Duodenal mucosa (tissue), 2 donors: ENCODE results near the gene GRK4.
A peak's percentile ranks its signal among the peaks of the same experiment; 100 is the strongest.
"Not testable (repeated sequence)": the region's sequence is repeated elsewhere in the genome, so short reads cannot be mapped to it uniquely, and the experiment has no call there.

Experiments used
- H3K27ac ChIP-seq: one replicate; pipeline ENCODE4 v1.7.0; 2013; ENCODE audit warnings: low read depth, low read length
- H3K27me3 ChIP-seq, 2 donors: one replicate each; pipeline ENCODE4 v1.7.0; 2013; ENCODE audit warnings: low read length in 2 of 2, control low read depth in 1 of 2; ENCODE audit not compliant: insufficient read depth in 2 of 2, control insufficient read depth in 1 of 2
- H3K36me3 ChIP-seq, 2 donors: one replicate each; pipeline ENCODE4 v1.7.0; 2013; ENCODE audit warnings: low read length in 2 of 2, control low read depth in 1 of 2; ENCODE audit not compliant: insufficient read depth in 2 of 2, control insufficient read depth in 1 of 2
- H3K4me1 ChIP-seq, 2 donors: one replicate each; pipeline ENCODE4 v1.7.0; 2013; ENCODE audit warnings: low read length in 2 of 2, control low read depth in 1 of 2; ENCODE audit not compliant: insufficient read depth in 2 of 2, control insufficient read depth in 1 of 2
- H3K4me3 ChIP-seq, 2 donors: one replicate each; pipeline ENCODE4 v1.7.0; 2013; ENCODE audit warnings: low read length in 2 of 2, low read depth in 1 of 2
- H3K9ac ChIP-seq, 2 donors: one replicate each; pipeline ENCODE4 v1.7.0; 2013; ENCODE audit warnings: low read length in 2 of 2, low read depth in 1 of 2
- H3K9me3 ChIP-seq, 2 donors: one replicate each; pipeline ENCODE4 v1.7.0; 2013; ENCODE audit warnings: low read length in 2 of 2, control low read depth in 1 of 2; ENCODE audit not compliant: control insufficient read depth in 1 of 2

Gene GRK4

DNA sequence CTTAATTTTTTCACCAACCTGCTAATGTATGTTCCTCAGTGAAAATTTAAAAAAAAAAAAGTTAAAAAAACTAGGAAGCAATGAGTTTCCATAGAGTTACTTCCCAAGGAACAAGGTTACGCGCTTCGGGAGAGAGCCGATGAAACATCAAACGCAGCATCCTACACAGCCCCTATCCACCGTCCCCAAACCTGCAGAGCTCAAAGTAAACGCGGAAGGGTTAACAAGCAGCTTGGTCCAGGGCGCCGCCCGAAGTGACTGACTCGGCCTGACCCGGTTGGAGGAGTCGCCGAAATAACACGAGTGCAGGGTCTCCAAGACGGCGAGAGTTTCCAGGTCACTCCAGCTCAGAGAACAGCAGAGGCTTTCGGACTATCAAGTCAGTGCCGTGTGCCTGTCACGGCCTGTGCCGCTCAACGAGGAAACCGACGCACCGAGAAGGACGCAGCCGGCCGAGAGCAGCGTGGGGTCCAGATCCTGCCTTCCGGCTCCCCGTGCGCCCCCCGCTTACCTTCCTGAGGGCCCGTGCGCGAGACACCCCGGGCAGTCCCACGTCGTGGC is 677 bp upstream of the GRK4 start:
- H3K9ac ChIP-seq, result peak overlapping the region; percentile 79 to 94
- H3K27me3 ChIP-seq, result no peaks in the 10 kb centered on the region
- H3K9me3 ChIP-seq, result no peaks in the 10 kb centered on the region
- peaks cover 3 to 14% of the 10 kb centered on the region in 2 donors for H3K36me3 ChIP-seq
- H3K4me3 ChIP-seq, result peak overlapping the region; percentile 82 to 92
- peaks cover 12 to 20% of the 10 kb centered on the region in 2 donors for H3K4me1 ChIP-seq
- peak overlapping the region; percentile 69 for H3K27ac ChIP-seq

GRCh38 chr4:2963966-2964471 is 648 bp downstream of the GRK4 start:
- peak overlapping the region; percentile 25 to 49 for H3K9ac ChIP-seq
- peak overlapping the region; percentile 65 to 92 for H3K4me3 ChIP-seq
- no peaks in the 10 kb centered on the region for H3K9me3 ChIP-seq
- H3K4me1 ChIP-seq, result peaks cover 12 to 20% of the 10 kb centered on the region in 2 donors
- H3K27ac ChIP-seq, result peak overlapping the region; percentile 42
- no peaks in the 10 kb centered on the region for H3K27me3 ChIP-seq
- peaks cover 0 to under 1% of the 10 kb centered on the region in 2 donors for H3K36me3 ChIP-seq

- Histone ChIP-seq H3K27ac (no peak overlapping the region), H3K9me3 (no peaks in the 10 kb centered on the region), H3K4me3 (peak overlapping the region; percentile 65 to 92), H3K36me3 (no peaks in the 10 kb centered on the region), H3K27me3 (no peaks in the 10 kb centered on the region), H3K9ac (no peak overlapping the region), H3K4me1 (peaks cover 12 to 20% of the 10 kb centered on the region in 2 donors)
These were observed 1.4 kb downstream of the GRK4 start for GRCh38 chr4:2964706-2965258.

GRCh38 chr4:2965262-2965661 is 1.9 kb downstream of the GRK4 start:
- no peak overlapping the region for H3K27ac ChIP-seq
- peaks cover 12 to 20% of the 10 kb centered on the region in 2 donors for H3K4me1 ChIP-seq
- H3K36me3 ChIP-seq, result no peaks in the 10 kb centered on the region
- no peak overlapping the region for H3K4me3 ChIP-seq
- H3K9me3 ChIP-seq, result no peaks in the 10 kb centered on the region
- no peaks in the 10 kb centered on the region for H3K27me3 ChIP-seq
- H3K9ac ChIP-seq, result no peak overlapping the region

DNA sequence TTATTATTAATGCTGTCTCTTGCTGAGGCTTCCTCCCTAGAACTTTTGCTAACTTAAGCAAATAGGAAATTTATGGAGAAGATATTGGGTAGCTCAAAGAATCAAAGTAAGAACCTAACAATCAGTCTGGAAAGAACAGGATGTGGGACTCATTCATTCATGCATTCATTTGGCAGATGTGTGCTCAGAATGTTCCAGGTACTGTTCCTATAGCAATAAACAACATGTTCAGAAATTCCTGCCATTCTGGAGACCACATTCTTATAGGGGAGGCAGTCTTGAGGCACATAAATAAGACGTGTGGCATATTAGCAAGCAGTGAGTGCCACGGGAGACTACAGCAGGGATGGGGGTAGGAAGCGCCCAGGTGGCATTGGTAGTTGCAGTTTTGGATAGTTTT is 5.0 kb downstream of the GRK4 start:
- Histone ChIP-seq H3K27me3 (no peaks in the 10 kb centered on the region), H3K9me3 (no peaks in the 10 kb centered on the region), H3K9ac (no peak overlapping the region), H3K27ac (no peak overlapping the region), H3K4me1 (peaks cover 0 to 6% of the 10 kb centered on the region in 2 donors), H3K4me3 (no peak overlapping the region), H3K36me3 (no peaks in the 10 kb centered on the region)

- H3K4me3 ChIP-seq, result no peak overlapping the region
- H3K27me3 ChIP-seq, result no peaks in the 10 kb centered on the region
- H3K27ac ChIP-seq, result no peak overlapping the region
- no peaks in the 10 kb centered on the region for H3K4me1 ChIP-seq
- H3K36me3 ChIP-seq, result no peaks in the 10 kb centered on the region
- no peak overlapping the region for H3K9ac ChIP-seq
- H3K9me3 ChIP-seq, result no peaks in the 10 kb centered on the region
These were observed 7.9 kb downstream of the GRK4 start for GRCh38 chr4:2971275-2971674.

GRCh38 chr4:2977211-2978088 is 14.1 kb downstream of the GRK4 start:
- Histone ChIP-seq H3K9ac (no peak overlapping the region), H3K9me3 (peaks cover 10 to 14% of the 10 kb centered on the region in 2 donors), H3K36me3 (no peaks in the 10 kb centered on the region), H3K27me3 (no peaks in the 10 kb centered on the region), H3K4me3 (no peak overlapping the region), H3K4me1 (no peaks in the 10 kb centered on the region), H3K27ac (no peak overlapping the region)

GRCh38 chr4:2981256-2981819 is 18.0 kb downstream of the GRK4 start:
- no peak overlapping the region for H3K4me3 ChIP-seq
- peaks cover 10 to 14% of the 10 kb centered on the region in 2 donors for H3K9me3 ChIP-seq
- no peaks in the 10 kb centered on the region for H3K27me3 ChIP-seq
- H3K4me1 ChIP-seq, result no peaks in the 10 kb centered on the region
- no peak overlapping the region for H3K9ac ChIP-seq
- H3K36me3 ChIP-seq, result no peaks in the 10 kb centered on the region
- H3K27ac ChIP-seq, result no peak overlapping the region

DNA sequence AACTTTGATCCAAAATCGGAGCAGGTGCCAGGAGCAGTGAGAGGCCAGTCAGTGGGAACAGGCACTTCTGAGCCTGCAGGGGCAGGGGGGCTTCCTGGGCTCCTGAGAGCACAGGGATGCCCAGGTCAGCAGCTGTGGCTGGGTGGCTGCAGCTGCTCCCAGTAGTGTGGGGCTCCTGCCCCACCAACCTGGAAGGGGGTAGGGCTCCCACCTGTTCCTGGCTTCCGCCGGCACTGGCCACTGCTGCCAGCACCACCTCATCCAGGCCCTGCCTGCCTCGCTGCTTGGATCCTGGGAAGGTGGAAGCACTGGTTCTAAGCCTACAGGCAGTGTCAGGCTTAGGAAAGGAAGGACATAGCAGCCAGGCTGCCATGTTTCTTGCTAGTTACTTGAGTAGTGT is 18.6 kb downstream of the GRK4 start:
- H3K36me3 ChIP-seq, result no peaks in the 10 kb centered on the region
- H3K9ac ChIP-seq, result no peak overlapping the region
- H3K27ac ChIP-seq, result no peak overlapping the region
- H3K9me3 ChIP-seq, result peaks cover 10 to 14% of the 10 kb centered on the region in 2 donors
- no peaks in the 10 kb centered on the region for H3K27me3 ChIP-seq
- H3K4me1 ChIP-seq, result no peaks in the 10 kb centered on the region
- no peak overlapping the region for H3K4me3 ChIP-seq

DNA sequence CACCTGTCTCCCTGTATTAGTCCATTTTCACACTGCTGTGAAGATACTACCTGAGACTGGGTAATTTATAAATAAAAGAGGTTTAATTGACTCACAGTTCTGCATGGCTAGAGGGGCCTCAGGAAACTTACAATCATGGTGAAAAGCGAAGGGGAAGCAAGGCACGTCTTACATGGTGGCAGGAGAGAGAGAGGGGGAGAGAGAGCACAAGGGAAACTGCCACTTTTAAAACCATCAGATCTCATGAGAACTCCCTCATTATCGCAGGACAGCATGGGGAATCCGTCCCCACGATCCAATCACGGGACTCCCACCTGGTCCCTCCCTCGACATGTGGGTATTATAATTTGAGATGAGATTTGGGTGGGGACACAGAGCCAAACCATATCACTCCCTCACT is 20.3 kb downstream of the GRK4 start:
- H3K27ac ChIP-seq, result not testable (repeated sequence)

More for the DNA sequence above, 20.3 kb downstream of the GRK4 start:
- not testable (repeated sequence) for H3K27me3 ChIP-seq, H3K9ac ChIP-seq, H3K4me1 ChIP-seq, H3K4me3 ChIP-seq, H3K36me3 ChIP-seq
- H3K9me3 ChIP-seq, result peaks cover 10 to 14% of the 10 kb centered on the region in 2 donors
